HG02759 (cell line): ENCODE measurements around the gene RASAL3.
"Not testable (repeated sequence)": the region's sequence is repeated elsewhere in the genome, so short reads cannot be mapped to it uniquely, and the experiment has no call there.

Source experiments
- ATAC-seq: cut with Tn5 transposase; IDR thresholded peaks from one replicate; pipeline ENCODE4 v1.9.1; 2021; ENCODE audit warnings: mild to moderate bottlenecking, moderate library complexity; ENCODE audit not compliant: unreplicated experiment

Gene RASAL3

GRCh38 chr19:15421721-15422260, 42.6 kb downstream of the RASAL3 start:
- ATAC-seq: no peak

GRCh38 chr19:15421136-15421695, 43.1 kb downstream of the RASAL3 start:
- ATAC-seq: no peak

- ATAC-seq: no peak
These were observed 44.8 kb downstream of the RASAL3 start for GRCh38 chr19:15419413-15420025.

GRCh38 chr19:15418579-15419412, 45.5 kb downstream of the RASAL3 start, which contains the start of gene AKAP8L:
Gene AKAP8L, minus strand, starts transcription at chr19:15418988. Its CDS starts 65 bp downstream, at chr19:15418923.
- peak; percentile 91 for ATAC-seq

- ATAC-seq: no peak
These were observed 46.1 kb downstream of the RASAL3 start for GRCh38 chr19:15418231-15418578.

- ATAC-seq: no peak
These were observed 46.6 kb downstream of the RASAL3 start for GRCh38 chr19:15417699-15418098.

- ATAC-seq: no peak
These were observed 51.5 kb downstream of the RASAL3 start for GRCh38 chr19:15412832-15413231.

- not testable (repeated sequence) for ATAC-seq
These were observed 53.0 kb downstream of the RASAL3 start for GRCh38 chr19:15411351-15411750.

GRCh38 chr19:15404780-15405211, 59.5 kb downstream of the RASAL3 start:
- ATAC-seq: no peak

- ATAC-seq: no peak
These were observed 60.1 kb downstream of the RASAL3 start for GRCh38 chr19:15404097-15404779.

GRCh38 chr19:15403151-15403531, 61.2 kb downstream of the RASAL3 start:
- no peak for ATAC-seq

GRCh38 chr19:15402411-15403150, 61.8 kb downstream of the RASAL3 start:
- no peak for ATAC-seq
